Measurements from ENCODE around the gene ARPC5L. TPM values are rescaled to one million over a fixed set of nuclear protein-coding genes. Genes with fewer than 3 reads are reported as not detected.
"Not testable (repeated sequence)": the region's sequence is repeated elsewhere in the genome, so short reads cannot be mapped to it uniquely, and the experiment has no call there.

The ARPC5L gene
- total RNA-seq, 1 experiment from 2014 or later: 80.7 TPM

DNA sequence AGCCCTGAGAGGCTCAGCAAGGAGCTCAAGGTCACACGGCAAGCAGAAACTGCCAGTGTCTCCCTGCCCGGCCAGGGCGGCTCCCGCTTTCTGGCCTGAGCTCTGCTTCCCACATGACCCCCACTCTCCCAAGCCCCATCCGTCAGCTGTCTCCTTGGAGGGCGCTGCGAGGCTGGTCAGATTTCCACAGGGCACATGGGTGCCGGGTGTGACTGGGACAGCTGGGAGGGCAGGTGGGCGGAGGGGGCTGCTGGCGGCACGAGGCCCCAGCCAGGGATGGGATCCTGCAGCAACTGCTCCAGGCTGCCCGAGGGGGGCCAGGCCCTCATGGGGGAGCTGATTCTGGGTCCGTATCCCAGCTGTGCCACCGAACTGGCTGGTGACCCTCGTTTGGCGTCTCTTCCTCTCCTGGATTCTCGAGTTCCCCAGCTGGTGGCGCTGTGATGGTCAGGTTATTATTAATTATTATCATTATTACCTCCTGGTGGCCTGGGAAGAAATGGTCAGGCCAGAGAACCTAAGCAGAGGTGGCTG, 21.6 kb upstream of the ARPC5L start:
- DNase-seq (ENCODE audit: low read depth): no peak

DNA sequence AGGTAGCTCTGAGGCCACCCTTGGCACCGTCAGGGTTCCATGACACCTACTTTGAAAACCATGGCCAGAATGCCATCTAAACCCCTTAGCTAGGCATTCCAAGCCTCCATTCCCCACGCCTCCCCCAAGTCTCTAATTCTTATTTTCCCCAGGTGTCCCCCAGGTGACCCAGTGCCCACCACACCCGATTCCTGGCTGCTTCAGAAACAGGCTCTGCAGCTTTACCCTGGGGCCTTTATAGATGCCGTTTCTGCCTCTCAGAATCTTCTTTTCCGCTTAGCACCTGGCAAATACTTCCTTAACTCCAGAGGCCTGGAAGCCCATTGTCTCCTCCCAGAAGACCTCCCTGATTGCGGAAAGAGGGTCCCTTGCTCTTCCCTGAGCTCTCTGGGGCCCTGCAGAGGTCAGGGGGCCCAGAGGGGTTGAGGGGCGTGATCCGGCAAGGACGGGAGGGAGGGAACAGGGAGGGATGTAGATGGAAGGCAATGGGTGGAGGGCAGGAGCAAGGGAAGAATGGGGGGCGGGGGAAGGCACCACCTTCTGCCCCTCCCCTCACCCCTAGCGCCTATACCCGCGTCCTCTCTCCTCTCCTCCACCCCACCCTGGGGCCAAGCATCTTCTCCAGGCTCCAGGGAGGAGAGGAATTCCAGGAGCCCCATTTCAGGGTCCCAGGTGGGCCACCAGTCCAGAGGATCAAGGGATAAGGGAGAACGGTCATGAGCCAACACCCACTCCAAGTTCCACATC, 20.7 kb upstream of the ARPC5L start:
- DNase-seq (ENCODE audit: low read depth): no peak

DNA sequence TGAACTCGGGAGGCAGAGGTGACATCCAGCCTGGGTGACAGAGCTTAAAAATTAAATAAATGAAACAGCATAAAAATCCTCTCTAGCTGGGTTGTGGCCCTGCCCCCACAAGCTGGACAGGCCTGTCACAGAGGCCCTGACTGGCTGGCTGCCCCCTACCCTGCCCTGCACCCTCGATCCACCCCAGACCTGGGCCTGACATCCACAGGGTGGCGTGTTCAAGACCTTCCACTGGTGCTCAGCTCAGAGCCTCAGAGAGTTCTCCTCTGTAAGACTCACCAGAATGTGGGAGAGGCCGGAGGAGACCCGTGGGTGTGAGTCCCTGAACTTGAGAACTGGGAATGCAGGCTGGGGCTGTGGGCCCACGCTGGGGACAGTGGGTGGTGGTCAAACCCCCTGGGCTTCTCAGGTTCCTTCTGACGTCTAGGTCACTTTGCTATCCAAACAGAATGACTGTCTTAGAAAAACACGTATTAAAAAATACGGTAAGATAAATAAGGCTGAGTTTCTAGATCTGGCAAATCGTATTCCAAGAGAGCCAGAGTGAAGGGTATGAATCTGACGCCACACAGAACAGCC, 18.4 kb upstream of the ARPC5L start:
- DNase-seq (ENCODE audit: low read depth): no peak

DNA sequence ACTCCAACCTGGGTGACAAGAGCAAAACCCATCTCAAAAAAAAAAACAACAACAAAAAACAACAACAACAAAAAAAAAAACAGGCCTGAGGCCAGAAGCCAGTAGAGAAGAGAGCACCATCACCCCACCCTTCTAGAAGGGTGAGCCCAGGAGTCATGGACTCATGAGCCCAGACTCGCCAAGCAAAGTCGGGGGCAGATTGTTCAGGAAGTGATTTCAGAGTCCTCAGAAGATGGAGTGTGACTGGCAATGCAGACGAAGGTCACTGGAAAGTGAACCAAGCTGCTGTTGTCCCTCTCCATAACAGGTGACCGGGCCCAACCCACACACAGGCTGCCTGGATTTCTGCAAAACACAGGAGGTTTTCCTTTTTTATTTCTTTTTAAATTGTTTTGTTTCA, 17.6 kb upstream of the ARPC5L start:
- no peak for DNase-seq (ENCODE audit: low read depth)

DNA sequence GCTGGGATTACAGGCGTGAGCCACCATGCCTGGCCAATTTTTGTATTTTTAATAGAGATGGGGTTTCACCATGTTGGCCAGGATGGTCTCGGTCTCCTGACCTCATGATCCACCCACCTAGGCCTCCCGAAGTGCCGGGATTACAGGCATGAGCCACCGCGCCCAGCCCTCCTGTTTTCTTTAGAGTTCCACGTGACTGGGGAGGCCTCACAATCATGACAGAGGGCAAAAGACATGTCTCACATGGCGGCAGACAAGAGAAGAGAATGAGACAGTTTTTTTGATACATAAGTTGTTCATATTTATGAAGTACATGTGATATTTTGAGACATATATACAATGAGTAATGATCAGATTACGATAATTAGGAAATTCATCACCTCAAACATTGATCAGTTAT, 15.5 kb upstream of the ARPC5L start:
- DNase-seq (ENCODE audit: low read depth): not testable (repeated sequence)

DNA sequence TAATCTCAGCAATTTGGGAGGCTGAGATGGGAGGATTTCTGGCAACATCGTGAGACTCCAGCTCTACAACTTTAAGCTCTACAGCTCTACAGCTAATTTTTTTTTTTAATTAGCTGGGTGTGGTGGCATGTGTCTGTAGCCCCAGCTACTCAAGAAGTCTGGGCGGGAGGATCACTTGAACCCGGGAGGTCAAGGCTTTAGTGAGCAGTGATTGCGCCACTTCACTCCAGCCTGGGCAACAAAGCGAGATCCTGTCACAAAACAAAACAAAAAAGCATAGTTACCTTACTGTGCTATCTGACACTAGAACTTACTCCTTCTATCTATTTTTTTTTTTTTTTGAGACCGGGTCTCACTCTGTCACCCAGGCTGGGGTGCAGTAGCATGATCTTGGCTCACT, 15.0 kb upstream of the ARPC5L start:
- DNase-seq (ENCODE audit: low read depth): no peak

DNA sequence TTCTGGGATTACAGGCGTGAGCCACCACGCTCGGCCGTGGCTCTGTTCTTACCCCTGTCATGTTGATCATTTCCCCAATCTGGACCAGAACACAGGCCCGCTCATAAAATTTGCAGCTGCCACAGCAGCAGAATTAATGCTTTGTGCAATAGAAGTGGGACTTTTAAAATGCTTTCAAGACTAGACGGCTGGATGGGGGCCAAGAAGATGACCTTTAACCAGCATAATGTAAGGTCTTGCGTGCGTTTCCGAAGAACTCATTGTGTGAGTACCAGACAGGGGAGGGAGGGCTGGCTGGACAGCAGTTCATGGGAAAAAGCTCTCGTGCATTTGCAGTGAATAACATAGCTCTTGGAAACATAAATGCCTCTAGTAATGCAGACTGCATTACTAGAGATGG, 12.1 kb upstream of the ARPC5L start:
- no peak for DNase-seq (ENCODE audit: low read depth)

DNA sequence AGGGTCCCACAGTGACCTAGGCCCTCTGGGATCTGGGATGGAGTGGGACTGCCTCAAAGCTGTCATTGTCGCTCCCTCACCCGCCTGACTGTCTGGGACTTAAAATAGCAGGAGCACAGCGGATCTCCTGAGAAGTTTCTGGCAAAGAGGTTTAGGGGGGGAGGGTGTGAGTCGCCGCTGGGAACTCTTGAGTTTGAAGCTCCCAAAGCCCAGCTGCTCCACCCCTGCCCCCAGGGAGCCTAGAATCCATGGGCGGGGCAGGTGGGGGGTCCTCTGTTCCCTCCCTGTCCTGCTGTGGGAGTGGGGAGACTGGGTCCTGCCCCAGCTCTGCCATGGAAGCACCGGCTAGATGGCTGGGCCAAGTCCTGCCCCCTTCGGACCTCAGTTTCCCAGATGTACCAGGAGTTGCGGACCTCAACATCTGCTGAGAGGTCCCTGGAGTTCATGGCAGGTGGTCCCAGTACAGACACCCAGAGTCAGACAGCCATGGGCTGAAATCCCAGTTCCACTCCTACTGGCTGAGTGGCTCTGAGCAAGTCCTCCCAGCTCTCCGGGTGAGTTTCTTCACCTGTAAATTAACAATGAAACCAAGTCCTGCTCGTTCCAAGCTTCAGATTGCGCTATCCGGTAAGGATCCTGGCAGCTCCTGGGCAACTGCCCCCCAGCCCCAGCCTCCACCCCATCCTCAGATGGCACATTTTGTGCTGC, 9.7 kb upstream of the ARPC5L start:
- DNase-seq (ENCODE audit: low read depth): no peak

DNA sequence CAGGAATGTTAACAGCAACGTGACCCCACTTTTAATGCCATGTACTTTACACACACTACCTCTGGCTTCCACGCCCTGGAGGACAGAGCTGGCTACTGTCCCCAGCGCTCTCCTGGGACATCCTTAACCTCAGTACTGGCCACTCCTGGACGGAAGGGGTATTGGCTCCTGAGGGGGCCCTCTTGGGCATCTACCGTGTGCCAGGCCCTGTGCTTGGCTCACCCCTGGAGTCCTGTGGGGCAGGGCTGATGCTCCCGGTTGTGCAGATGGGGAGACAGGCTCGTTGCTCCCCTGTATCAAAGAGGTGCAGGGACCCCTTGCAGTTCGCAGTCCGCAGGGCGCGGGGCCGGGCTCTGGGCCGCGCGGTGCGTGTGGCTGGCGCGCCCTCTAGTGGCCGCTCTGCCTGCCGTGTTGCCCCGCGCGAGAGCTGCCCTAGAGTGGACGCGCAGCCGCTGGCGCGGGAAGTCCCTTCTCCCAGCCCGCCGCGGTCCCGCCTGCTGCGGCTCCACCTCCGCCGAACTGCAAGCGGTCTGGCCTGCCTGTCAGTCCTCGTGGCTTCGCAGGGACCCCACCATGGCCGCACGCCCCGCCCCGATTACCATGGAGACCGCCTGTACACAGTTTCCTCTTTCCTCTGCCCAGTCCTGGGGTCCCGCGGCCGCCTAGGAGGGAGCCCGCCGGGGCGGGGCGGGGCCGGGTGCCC, 8.9 kb upstream of the ARPC5L start, which contains the start of gene WDR38:
WDR38 (plus strand) TSS at position 632 of the 703 bp plus-strand sequence. CDS start 72 bp downstream, outside the sequence.
- DNase-seq (ENCODE audit: low read depth): peak; percentile 78

DNA sequence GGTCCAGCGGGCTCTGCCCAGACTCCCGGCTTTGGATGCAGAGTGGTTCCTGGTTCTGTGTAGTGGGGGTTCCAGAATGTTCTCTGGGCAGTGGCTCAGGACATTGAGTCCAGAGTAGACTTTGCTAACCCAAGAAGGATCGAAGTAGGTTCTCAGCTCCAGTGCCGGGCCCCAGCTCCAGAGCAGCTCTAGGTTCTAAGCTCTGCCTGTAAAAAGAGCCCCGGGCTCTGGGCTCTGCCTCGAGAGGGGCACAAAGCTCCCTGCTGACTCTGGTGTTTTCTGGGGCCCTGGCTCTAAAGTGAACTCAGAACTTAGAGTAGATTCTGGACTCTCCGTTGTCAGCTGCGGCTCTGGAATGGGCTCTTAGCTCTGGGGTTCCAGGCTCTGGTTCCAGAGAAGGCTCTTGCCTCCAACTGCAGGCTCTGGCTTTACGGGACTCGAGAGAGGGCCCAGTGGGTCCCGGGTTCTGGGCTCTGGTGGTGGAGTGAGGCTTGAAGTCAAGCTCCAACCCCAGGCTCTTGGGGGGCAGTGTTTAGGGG, 8.3 kb upstream of the ARPC5L start:
- DNase-seq (ENCODE audit: low read depth): no peak

DNA sequence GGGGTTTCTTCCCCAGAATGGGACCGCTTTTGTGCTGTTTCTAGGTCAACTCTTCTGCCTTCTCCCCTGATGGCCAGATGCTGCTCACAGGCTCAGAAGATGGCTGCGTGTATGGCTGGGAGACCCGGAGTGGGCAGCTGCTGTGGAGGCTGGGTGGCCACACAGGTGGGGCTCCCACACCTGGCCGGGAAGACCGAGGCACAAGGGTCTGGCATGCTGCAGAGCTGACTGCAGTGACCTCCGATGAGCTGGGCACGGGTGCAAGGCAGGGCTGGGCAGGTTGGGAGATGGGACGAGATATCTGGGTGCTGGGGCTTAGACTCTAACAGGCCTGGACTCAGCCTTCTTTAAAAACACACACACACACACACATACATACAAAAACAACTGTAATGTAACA, 7.8 kb upstream of the ARPC5L start:
- DNase-seq (ENCODE audit: low read depth): no peak

DNA sequence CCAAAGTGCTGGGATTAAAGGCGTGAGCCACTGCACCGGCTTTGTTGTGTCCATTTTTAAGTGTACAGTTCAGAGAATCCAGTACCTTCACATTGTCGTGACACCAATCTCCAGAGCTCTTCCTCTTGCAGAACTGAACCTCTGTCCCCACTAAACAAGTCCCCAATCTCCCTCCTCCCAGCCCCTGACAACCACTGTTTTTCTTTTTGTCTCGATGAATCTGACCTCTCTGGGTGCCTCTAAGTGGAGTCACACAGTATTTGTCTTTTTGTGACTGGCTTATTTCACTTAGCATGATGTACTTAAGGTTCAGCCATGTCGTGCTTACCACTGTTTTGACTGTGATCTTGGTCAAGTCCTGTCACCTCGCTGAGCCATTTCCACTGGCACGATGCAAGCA, 7.1 kb upstream of the ARPC5L start:
- DNase-seq (ENCODE audit: low read depth): no peak

DNA sequence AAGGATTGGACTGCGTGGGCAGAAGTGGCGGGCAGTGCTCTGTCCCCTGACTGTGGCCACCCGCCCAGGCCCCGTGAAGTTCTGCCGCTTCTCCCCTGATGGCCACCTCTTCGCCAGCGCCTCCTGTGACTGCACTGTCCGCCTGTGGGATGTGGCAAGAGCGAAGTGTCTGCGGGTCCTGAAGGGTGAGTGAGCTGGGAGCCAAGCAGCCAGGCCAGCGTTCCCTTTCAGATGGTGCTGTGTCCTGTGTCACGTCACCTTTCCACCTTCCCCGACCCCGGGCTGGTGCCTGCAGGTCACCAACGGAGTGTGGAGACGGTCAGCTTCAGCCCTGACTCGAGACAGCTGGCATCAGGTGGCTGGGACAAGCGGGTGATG, 6.4 kb upstream of the ARPC5L start:
- no peak for DNase-seq (ENCODE audit: low read depth)

DNA sequence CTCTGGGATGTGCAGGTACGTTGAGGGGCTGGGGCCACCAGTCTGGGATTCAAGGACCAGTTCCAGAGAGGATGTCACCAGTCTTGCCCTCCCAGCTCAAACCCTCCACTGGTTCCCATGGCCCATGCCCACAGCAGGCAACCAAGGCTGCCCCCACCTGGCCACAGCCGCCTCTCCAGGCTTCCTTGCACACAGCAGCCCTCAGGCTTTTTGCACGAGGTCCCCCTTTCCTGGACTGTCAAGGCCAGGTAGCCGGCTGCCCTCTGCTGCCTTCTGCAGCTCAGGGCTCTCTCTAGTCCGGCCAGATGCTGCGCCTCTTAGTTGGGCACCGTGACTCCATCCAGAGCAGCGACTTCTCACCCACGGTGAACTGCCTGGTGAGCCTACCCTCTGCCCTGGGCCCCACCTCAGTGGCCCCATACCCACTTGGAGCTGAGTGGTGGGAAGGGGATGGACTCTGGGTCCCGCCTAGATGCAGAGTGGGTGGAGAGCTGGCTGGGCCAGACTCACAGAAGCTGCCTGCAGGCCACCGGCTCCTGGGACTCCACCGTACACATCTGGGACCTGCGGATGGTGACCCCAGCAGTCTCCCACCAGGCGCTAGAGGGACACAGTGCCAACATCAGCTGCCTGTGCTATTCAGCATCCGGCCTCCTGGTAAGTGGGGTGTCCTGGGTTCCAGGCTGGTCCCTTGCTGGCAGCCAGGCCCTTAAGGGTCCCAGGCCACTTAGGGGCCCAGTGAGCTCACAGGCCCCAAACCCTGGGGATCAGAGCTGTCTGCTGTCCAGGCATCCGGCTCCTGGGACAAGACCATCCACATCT, 5.8 kb upstream of the ARPC5L start:
- peak; percentile 61 for DNase-seq (ENCODE audit: low read depth)

DNA sequence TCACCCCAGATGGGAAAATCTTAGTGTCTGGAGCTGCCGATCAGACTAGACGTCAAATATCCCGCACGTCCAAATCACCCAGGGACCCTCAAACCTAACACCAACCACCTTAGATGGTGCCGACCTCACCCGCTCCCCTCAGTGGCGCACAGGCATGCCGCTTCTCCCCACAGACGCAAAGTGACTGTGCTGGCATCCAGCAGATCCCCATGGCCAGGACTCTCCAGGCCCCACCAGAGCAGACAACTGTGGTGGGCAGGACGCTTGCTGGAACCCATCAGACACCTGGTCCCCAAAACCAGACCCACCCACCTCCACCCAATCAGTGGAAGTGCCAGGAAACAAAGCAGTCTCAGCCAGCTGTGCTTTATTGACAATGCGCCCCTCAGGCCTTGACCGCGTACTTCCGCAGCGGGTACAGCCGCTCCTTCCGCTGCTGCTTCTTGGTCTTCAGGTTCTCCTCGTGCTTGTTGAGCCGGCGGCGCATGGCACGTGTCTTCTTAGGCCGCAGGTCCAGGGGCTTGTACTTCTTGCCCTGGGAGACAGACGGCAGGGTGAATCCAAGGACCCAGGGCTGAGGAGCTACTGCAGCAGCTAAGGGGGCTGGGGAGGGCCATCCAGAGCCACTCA, 4.3 kb upstream of the ARPC5L start:
- no peak for DNase-seq (ENCODE audit: low read depth)

DNA sequence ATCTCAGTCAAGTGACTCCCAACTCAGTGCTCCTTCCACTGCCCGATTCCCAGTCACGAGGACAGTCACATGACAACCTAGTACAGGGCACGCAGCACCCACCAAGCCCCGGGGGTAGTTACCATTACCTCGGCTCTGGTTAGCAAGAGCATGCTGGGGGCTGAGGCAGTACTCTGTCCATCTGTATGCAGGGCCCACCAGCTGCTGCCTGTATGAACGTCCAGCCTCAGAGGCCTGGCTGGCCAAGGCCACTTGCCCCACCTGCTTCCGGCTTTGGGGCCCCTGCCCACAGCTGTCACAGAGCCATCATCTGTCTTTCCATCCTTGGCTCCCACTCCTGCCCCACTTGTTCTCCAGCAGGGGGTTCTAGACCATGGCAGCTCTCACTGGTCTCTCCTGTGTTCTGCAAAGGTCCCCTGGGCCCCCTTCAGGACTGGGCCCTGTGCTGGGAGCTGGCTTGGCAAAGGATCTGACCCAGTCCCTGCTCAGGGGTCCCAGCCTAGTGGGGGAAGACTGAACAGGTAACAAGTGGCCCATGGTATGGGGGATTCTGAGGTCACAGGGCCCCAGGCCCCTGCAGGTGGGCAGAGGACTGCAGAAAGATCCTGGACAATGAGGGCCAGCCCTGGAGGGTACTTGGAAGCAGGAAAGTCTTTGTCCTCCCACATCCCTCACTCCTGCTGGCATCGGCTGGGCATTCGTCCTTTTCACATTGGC, 3.4 kb upstream of the ARPC5L start:
- DNase-seq (ENCODE audit: low read depth): no peak

DNA sequence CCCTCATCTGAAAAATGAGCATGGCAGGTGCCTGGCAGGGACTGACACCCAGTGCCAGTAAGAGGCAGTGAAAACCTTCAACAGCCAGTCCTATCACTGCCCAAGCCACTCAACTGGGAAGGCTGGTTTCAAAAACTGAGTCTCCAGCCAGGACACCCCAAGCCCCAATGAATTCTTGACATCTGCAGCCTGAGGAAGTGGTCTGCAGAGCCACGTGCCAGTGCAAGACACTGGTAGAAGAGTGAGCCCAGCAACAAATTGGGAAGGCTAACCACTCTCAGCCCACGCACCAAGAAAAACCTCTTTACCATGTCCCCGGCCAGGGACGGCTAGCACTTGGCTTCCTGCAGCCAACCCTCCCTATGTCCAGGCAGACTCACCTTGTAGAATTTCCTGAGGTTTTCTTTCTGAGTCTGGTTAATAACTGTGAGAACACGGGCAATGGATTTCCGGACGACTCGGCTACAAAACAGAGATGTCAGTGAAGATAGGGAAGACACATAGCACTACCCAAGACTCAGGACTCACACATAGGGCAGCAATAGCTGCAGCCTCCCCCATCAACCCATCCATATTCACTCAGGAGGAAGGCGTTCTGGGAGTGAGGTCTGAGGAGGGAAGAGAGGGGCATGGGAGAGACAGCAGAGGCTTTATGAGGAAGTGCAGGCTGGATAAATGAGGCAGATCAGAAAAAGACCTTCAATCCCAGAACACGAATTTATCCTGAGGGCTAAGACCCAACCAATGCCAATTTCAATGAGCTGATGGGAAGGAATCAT, 1.9 kb upstream of the ARPC5L start:
- no peak for DNase-seq (ENCODE audit: low read depth)

DNA sequence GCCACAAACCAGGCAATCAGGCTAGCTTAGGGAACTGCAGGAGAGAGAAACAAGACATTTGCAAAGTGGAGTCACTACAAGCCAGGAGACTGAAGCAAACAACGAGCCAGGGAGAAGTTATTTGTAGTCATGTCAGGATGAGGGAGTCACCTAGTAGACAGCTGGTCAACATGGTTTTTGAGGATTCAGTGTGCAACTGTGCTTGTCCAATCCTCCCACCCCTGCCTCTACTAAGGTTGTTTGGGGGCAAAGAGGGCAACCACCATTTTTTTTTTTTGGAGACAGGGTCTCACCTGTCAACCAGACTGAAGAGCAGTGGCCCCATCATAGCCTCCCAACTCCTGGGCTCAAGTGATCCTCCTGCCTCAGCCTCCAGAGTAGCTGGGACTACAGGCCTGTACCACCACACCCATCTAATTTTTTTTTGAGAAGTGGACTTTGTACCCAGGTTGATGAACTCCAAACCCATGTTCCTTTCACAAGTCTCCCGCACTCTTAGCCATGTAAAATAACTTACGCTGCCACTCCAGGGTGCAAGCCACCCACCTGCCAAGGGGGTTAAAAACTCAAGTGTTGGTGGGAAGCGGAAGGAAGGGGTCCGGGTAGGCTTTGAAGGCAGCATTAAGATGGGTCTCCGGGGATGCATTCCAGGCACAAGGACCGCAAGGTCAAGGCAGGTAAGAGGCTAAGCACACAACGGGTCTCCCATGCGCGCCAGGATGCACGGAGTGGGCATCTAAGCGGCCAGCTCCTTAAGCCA, 1.2 kb upstream of the ARPC5L start:
- no peak for DNase-seq (ENCODE audit: low read depth)

Measured in HT1080 (cell line).